GM15510 (cell line): ENCODE measurements around the gene VIPR1.

Source experiments
- POLR2A ChIP-seq: IDR thresholded peaks from 3 replicates; pipeline ENCODE4 v1.6.1; 2011; ENCODE audit warnings: borderline replicate concordance; ENCODE audit not compliant: insufficient read length; ENCODE audit errors: extremely low read depth

The VIPR1 gene

DNA sequence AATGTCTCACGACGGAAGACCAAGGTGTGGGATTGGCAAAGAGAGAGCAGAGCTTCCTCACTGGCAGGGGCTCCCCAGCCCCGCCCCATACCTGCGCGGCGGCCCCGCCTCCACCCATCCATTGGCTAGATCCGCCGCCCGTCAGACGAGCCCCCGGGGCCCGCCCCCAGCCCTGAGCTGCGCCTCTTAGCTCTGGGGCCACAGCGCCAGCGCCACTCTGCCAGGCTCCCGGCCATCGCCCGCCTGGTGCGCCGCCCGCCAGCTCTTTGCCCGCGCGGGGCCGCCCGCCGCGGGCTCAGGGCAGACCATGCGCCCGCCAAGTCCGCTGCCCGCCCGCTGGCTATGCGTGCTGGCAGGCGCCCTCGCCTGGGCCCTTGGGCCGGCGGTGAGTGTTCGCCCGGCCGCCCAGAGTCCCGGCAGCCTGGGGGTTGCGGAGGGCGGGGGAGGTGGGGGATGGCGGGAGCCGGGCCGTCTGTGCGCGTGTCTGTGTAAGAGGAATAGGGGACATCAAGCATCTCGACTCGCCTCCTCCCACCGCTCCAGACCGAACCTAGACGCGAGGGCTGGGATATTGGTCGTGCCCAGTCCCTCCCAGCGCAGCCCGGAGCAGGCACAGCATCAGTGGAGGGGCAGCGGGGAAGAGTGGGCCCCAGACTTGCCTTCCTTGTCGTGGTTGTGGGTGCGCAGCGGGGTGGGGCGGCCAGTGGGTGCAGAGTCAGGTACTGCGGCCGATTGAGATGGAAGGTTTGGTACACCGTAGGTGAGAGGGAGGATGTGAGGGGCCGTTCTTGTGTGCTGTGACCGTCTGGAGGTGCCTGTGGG is at the start of gene VIPR1:
Gene VIPR1, plus strand, starts transcription at position 215 of the 822 bp plus-strand sequence. Its CDS starts 93 bp downstream, at position 308.
- no peak for TF ChIP-seq POLR2A

DNA sequence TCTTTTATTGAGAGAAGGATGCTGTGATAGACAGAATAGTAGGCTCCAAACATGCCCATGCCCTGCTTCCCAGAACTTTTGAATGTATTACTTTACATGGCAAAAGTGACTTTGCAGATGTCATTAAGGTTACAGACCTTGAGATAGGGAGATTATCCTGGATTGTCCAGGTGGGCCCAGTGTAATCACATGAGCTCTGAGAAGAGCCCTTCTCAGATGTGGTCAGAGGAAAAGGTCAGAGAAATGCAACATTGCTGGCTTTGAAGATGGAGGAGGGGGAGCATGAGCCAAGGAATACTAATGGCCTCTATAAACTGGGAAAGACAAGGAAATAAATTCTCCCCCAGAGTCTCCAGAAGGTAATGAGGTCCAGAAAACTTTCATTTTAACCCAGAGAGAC is 46.2 kb upstream of the VIPR1 start:
- TF ChIP-seq POLR2A: no peak

DNA sequence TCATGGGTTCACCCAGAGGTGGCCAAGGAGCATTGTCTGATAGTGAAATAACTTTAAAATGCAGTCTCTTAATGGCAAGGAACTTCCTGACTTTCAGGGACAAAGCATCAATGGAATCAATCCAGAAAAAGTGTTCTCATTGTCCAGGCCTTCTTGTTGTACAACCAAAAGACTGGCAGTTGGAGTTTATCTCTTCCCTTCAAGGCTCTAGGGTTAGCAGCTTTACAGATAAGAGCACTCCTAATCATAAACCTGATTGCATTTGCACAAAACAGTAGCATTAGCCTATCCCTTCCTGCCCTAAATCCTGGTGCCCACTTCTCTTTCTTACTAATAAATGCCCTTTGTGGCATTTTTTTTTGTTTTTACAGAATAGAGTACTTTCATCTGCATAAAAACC is 43.3 kb upstream of the VIPR1 start:
- TF ChIP-seq POLR2A: no peak

- no peak for TF ChIP-seq POLR2A
Measured at GRCh38 chr3:42461762-42462161, 40.7 kb upstream of the VIPR1 start.

DNA sequence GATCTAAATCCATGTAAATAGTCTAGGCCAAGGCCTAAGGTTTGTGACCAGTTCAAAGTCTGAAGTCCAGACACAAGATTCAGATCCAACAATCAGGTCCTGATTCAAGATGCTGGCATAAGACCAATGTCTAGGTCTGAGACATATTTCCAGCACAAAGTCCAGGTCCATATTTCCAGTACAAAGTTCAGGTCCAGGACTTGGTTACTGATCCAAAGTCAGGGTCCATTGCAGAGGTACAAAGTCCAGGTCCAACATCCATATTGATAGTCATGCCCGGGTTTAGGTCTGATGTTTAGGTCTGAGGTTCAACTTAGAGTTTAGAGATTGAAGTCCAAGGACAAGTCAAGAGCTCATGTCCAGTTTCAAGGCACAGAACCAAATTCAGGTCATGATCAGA is 39.4 kb upstream of the VIPR1 start:
- no peak for TF ChIP-seq POLR2A

- no peak for TF ChIP-seq POLR2A
Measured at GRCh38 chr3:42468111-42468510, 34.3 kb upstream of the VIPR1 start.

DNA sequence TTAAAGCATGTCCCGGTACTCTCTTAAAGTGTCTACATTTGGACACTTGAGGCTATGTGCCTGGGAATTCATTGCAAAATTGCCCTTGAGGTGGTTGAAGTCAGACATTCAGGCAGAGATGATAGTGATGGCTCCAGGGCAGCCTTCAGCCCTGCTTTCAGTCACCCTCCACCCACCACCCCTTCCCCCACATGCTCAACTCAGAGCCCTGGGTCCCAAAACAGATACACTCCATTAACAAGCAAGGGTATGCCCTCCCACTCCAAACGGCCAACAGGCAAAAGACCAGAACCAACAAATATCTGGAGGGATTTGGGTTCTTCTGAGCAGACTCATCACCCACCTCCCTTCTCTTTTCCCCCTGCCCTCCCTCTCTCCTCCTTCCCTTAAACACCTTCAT is 29.9 kb upstream of the VIPR1 start:
- no peak for TF ChIP-seq POLR2A

- no peak for TF ChIP-seq POLR2A
Measured at GRCh38 chr3:42473083-42473932, 29.1 kb upstream of the VIPR1 start.

GRCh38 chr3:42476225-42477125 is 26.0 kb upstream of the VIPR1 start:
- TF ChIP-seq POLR2A: no peak

DNA sequence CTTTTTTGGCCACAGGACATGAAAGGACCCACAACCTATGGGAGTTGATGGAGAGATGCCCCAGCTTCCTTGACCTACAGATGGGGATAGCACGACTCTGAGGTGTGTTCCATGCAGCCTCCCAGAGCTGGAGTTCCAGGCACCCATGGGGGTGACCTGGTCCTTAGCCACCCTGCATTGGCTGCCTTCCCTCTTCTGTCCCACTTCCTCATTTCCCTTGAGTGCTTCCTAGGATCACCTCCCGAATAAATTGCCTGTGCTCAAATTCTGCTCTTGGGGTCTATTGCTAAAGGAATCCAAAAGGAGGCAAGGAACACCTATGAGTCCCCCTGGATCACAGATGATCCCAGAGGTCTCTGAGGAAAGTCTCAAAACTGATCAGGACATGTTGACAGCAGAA is 24.7 kb upstream of the VIPR1 start:
- TF ChIP-seq POLR2A: no peak

- TF ChIP-seq POLR2A: no peak
Measured at GRCh38 chr3:42478830-42479229, 23.6 kb upstream of the VIPR1 start.

DNA sequence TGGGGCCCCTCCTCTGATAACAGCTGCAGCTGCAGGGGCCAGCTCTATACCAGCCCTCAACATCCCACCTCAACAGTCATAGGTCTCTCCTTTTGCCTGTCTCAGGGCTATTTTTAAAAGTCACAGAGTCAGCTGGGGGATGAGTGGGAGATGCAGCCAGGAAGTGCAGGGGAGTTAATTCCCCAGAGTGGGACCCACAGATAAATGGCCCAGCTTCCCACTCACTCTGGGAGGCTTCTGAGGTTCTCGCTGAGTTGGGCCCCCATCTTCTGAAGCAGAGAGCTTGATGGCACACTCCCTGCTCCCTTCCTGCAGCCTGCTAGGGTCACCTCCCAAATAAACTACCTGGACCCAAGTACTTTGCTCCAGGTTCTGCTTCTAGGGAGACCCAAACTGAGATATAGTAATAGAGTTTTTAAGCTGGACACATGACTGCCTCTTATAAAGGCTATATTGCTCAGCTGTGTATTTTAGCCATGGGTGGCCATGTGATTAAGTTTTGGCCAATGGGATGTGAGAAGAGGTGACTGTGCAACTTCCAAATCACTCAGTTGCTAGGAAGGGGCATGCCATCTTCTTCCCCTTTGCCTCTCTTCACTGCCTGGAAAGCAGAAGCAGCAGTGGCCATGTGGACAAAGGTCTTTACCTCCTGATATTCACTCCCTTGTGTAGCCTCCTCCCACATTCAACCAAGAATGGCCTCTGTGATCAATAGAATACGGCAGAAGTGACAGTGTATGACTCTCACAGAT is 15.5 kb upstream of the VIPR1 start:
- no peak for TF ChIP-seq POLR2A

- TF ChIP-seq POLR2A: no peak
Measured at GRCh38 chr3:42488687-42489086, 13.8 kb upstream of the VIPR1 start.
